GM10266 (cell line): ENCODE measurements around the gene ZMYND8.

Experiments used
- DNase-seq: peaks from one replicate; pipeline ENCODE4 v3.0.0; 2012; ENCODE audit errors: extremely low spot score
- TF ChIP-seq, protein P1 (sequence below): IDR thresholded peaks from 2 replicates; pipeline ENCODE4 v1.5.1; 2012; ENCODE audit warnings: mild to moderate bottlenecking, low read depth; ENCODE audit not compliant: control insufficient read depth, insufficient read depth; ENCODE audit errors: missing control alignments

Gene ZMYND8

GRCh38 chr20:47216819-47217410, 139.6 kb downstream of the ZMYND8 start:
- DNase-seq, result no peak
- TF ChIP-seq, protein P1, sequence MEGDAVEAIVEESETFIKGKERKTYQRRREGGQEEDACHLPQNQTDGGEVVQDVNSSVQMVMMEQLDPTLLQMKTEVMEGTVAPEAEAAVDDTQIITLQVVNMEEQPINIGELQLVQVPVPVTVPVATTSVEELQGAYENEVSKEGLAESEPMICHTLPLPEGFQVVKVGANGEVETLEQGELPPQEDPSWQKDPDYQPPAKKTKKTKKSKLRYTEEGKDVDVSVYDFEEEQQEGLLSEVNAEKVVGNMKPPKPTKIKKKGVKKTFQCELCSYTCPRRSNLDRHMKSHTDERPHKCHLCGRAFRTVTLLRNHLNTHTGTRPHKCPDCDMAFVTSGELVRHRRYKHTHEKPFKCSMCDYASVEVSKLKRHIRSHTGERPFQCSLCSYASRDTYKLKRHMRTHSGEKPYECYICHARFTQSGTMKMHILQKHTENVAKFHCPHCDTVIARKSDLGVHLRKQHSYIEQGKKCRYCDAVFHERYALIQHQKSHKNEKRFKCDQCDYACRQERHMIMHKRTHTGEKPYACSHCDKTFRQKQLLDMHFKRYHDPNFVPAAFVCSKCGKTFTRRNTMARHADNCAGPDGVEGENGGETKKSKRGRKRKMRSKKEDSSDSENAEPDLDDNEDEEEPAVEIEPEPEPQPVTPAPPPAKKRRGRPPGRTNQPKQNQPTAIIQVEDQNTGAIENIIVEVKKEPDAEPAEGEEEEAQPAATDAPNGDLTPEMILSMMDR, result no peak

DNA sequence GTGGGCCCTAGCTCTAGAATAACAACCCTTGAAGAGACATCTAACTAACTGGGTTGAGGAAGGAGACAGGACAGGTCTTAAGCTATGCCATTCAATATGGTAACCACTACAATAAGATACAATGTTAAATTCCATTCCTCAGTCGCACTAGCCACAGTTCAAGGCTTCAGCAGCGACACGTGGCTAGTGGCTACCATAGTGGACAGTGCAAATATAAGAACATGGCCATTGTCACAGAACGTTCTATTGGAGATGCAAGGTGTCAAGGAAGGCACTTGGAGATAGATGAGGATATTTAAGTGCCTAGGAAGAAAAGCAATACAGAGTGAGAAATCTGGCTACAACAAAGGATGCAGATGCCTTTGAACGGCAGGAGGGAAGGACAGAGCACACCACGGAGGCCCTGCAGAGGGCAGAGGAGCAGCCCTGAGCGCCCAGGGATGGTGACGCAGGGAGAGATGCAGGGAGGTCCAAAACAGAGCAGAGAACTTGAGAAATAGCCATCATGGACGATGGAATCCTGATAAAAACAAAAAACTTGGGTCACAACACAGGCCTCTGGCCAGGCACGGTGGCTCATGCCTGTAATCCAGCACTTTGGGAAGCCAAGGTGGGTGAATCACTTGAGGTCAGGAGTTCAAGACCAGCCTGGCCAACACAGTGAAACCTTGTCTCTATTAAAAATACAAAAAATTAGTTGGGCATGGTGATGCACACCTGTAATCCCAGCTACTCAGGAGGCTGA, 140.7 kb downstream of the ZMYND8 start:
- TF ChIP-seq, protein P1, result no peak
- no peak for DNase-seq

DNA sequence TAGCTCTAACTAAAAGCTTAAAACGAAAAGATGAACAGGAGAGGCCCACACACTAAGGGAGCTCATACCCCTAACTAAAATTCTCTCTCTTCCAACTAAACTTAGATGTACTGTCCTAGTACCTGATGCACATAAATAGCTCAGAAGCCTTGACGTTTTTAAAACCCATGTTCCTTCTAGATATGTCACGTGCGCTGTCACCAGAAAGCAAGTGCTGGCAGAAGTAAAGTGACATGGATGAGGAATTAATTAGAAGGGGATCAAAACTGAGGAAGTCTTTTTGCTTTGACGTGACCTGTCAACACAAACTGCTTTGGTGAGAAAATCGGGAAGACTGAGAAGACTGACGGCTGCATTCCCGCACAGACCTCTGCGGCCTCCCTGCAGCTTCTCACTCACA, 142.5 kb downstream of the ZMYND8 start:
- DNase-seq, result no peak
- TF ChIP-seq, protein P1, result no peak

DNA sequence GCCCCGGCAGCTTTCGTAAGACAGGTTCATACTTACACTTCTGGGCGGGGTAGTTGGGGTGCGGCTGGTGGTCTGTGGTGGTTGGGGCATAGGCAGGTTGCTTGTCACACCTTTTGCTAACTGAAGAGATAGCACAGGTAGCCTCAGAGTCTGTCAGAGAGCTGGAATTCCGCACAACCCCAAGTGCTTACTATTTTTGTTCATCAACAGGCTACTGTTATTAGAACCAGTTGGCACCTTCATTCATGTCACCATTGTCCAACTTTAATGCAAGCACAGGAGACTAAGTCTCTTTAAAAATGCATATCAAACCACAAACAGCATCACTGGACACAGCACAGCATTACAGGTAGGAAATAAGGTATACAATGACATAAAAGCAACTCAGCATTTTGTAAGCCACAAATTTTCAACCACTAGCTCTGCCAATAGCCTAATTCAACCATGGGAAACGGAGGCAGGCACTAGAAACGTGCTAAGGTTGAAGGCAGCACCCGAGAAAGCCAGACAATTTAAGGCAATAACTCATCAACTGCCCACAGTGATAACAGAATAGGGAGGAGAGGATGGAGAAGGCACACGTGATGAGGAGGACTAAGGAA, 143.8 kb downstream of the ZMYND8 start:
- DNase-seq, result no peak
- TF ChIP-seq, protein P1, result no peak

GRCh38 chr20:47211036-47211435, 145.5 kb downstream of the ZMYND8 start:
- DNase-seq, result no peak
- TF ChIP-seq, protein P1, result no peak

DNA sequence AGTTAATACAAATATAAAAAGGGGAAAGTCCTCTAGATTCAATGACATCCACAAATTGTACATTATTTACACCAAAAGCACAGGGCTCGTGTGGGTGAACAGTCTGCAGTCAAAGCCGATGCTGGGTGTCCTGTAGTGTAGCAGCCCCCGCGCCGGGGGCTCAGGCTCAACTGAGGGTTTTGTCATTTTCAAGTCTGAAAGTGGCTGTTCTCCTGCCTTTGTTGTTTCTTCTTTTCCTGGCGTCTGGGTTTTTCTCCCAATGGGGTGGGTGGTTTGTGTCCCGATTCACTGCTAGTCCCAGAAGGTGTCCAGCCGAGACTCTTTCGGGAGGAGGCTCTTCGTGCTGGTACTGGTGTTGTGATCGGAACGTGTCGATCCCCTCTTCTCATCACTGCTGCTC, 146.0 kb downstream of the ZMYND8 start:
- DNase-seq, result no peak
- TF ChIP-seq, protein P1, result no peak

- DNase-seq, result no peak
- TF ChIP-seq, protein P1, result no peak
These were observed 146.5 kb downstream of the ZMYND8 start for GRCh38 chr20:47209982-47210381.
